IPS DF 6.9 (cell line): ENCODE data around the gene SLC2A9.

Experiments
- DNase-seq: peaks from one replicate; pipeline ENCODE4 v3.0.0-alpha.2; 2013; ENCODE audit warnings: low read depth, low spot score
- H3K27ac ChIP-seq: one replicate; pipeline ENCODE4 v1.5.1; 2013; ENCODE audit warnings: low read length, control low read depth
- H3K27me3 ChIP-seq: 2 replicates; pipeline ENCODE4 v1.6.1; 2013; ENCODE audit warnings: mild to moderate bottlenecking, low read length; ENCODE audit not compliant: control insufficient read depth, insufficient read depth
- H3K36me3 ChIP-seq: 2 replicates; pipeline ENCODE4 v1.6.1; 2013; ENCODE audit warnings: low read length; ENCODE audit not compliant: control insufficient read depth, insufficient read depth
- H3K4me1 ChIP-seq: 2 replicates; pipeline ENCODE4 v1.6.1; 2013; ENCODE audit warnings: low read length; ENCODE audit not compliant: control insufficient read depth, insufficient read depth
- H3K4me3 ChIP-seq: 2 replicates; pipeline ENCODE4 v1.5.1; 2013; ENCODE audit warnings: mild to moderate bottlenecking, low read length
- H3K9me3 ChIP-seq: 2 replicates; pipeline ENCODE4 v1.6.1; 2013; ENCODE audit warnings: low read length, inconsistent platforms; ENCODE audit not compliant: control insufficient read depth, insufficient read depth
- WGBS: extraction: QIAGEN DNeasy Blood & Tissue Kit; methylation state at CpG from one replicate; pipeline ENCODE4 v1.1.7; 2013; ENCODE audit warnings: mixed read lengths, missing lambda C conversion rate; ENCODE audit not compliant: insufficient read length, insufficient coverage; 5-methylcytosine and 5-hydroxymethylcytosine counted together

SLC2A9 gene

DNA sequence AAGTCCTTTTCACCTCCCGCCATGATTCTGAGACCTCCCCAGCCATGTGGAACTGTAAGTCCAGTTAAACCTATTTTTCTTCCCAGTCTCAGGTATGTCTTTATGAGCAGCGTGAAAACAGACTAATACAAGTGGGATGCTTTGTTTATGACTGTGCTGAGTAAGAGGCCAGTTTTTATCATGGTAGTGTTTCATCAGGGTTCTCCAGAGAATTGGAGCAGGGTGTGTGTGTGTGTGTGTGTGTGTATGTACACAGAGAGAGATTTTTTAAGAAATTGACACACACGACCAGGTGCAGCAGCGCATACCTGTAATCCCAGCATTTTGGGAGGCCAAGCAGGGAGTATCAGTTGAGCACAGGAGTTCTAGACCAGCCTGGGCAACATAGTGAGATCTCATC lies 34.6 kb upstream of the SLC2A9 start:
- Histone ChIP-seq H3K9me3 (no peaks in the 10 kb centered on the region), H3K4me1 (no peaks in the 10 kb centered on the region), H3K36me3 (no peaks in the 10 kb centered on the region), H3K4me3 (no peak overlapping the region), H3K27me3 (no peaks in the 10 kb centered on the region), H3K27ac (no peak overlapping the region)
- no CpG with 5 or more reads among the region's 4 CpGs for whole genome bisulfite sequencing
- DNase-seq, result no peak

DNA sequence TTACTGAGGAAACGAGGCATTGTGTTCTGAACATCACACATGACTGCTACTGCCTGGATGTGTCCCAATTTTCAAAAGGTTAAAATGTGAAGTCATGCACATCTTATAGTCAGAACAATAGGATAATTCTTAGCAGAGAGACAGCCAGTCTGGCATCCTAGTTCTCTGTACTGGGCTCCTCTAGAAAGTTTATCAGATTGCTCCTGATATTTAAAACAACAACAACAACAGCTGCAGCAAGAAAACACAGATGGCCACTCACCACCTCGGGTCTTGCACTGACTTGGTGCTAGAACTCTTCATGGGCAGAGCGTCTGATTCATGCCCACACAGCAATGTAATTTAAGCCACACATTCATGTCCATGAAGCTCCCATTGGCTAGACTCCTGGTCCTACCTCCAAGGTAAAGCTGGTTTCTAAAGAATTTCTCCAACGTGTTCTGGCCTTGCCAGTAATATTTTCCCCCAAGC lies 33.3 kb upstream of the SLC2A9 start:
- Histone ChIP-seq H3K4me1 (0 out of 2 replicates have a peak, but pooled peaks cover 3% of the 10 kb centered on the region), H3K27ac (no peak overlapping the region), H3K9me3 (no peaks in the 10 kb centered on the region), H3K27me3 (no peaks in the 10 kb centered on the region), H3K36me3 (no peaks in the 10 kb centered on the region), H3K4me3 (no peak overlapping the region)
- no CpG with 5 or more reads among the region's 4 CpGs for WGBS
- DNase-seq, result no peak

DNA sequence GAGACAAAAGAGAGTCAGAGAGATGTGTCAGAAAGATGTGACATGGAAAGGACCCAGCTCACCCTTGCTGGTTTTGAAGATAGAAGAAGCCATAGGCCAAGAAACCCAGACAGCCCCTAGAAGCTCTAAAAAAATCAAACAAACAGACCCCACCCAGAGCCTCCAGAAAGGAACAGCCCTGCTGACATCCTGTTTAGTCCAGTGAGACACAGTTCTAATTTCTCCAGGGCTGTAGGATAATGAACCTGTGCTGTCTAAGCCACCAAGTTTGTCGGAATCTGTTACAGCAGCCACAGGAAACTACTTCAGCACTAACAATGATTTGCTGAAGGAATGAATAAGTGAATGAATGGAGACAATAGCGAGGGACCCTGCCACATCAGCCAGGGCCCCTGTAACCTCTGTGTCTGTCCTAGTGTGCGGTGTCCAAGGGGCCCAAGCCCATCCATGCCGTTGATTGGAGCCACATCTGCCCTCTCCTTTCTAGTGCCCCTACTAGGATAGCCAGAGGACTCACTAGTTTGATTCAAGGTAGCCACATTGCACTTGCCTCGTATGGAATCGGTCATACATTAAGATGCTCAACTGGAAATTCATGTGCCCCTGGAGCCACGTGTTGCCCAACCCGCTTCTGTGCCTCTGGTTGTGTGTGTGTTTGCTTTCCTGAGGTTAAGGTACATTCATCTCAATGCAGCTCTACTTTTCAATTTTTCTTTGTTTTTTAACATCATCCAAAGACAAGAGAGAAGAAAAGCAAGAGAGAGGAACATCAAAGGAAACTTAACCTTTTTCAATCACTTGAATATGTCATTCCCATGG lies 32.5 kb upstream of the SLC2A9 start:
- Histone ChIP-seq H3K27ac (no peak overlapping the region), H3K9me3 (no peaks in the 10 kb centered on the region), H3K27me3 (no peaks in the 10 kb centered on the region), H3K4me1 (0 out of 2 replicates have a peak, but pooled peaks cover 3% of the 10 kb centered on the region), H3K36me3 (no peaks in the 10 kb centered on the region), H3K4me3 (no peak overlapping the region)
- DNase-seq, result no peak
- WGBS, result no CpG with 5 or more reads among the region's 8 CpGs

DNA sequence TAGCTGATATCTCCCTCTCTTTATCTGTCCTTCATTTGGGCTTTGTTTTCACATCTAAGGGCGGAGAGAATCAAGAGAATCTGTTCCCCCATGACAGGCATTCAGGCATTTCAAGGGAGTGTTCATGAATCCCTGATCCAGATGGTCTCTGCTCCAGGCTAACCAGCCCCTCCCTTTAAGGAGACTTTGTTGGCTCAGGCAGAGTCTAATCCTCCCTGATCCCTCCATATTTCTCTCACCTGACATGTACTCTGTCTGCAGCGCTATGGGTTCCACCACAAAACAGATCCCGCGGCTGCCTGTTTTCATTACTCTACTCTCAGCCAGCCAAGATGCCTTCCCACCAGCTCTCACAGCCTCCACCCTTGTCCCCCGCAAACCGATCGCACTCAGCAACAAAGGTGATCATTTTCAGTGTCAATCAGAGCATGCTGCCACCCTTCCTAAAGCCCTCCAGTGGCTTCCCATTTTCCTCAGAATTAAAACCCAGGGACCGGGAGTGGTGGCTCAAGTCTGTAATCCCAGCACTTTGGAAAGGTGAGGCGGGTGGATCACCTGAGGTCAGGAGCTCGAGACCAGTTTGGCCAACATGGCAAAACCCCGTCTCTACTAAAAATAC lies 30.3 kb upstream of the SLC2A9 start:
- no peaks in the 10 kb centered on the region for H3K27me3 ChIP-seq
- WGBS, result no CpG with 5 or more reads among the region's 11 CpGs
- H3K36me3 ChIP-seq, result no peaks in the 10 kb centered on the region
- no peaks in the 10 kb centered on the region for H3K9me3 ChIP-seq
- H3K4me1 ChIP-seq, result 0 out of 2 replicates have a peak, but pooled peaks cover 3% of the 10 kb centered on the region
- H3K27ac ChIP-seq, result no peak overlapping the region
- H3K4me3 ChIP-seq, result no peak overlapping the region
- no peak for DNase-seq

DNA sequence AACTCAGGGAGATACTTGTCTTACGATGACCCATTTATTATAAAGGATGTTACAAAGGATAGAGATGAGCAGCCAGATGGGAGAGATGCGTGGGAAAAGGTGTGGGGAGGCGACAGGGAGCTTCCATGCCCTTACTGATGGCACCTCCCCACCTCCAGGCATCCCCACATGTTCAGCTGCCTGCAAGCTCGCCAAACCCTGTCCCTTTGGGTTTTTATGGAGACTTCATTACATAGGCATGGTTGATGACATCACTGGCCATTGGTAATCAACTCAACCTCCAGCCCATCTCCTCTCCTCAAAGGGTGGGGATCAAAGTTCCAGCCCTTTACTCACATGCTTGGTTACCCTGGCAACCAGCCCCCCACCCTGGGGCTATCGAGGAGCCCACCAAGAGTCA lies 29.4 kb upstream of the SLC2A9 start:
- no peak for DNase-seq
- 0 out of 2 replicates have a peak, but pooled peaks cover 3% of the 10 kb centered on the region for H3K4me1 ChIP-seq
- H3K36me3 ChIP-seq, result no peaks in the 10 kb centered on the region
- H3K4me3 ChIP-seq, result no peak overlapping the region
- H3K27ac ChIP-seq, result no peak overlapping the region
- H3K27me3 ChIP-seq, result no peaks in the 10 kb centered on the region
- no peaks in the 10 kb centered on the region for H3K9me3 ChIP-seq
- WGBS, result no CpG with 5 or more reads among the region's 5 CpGs

DNA sequence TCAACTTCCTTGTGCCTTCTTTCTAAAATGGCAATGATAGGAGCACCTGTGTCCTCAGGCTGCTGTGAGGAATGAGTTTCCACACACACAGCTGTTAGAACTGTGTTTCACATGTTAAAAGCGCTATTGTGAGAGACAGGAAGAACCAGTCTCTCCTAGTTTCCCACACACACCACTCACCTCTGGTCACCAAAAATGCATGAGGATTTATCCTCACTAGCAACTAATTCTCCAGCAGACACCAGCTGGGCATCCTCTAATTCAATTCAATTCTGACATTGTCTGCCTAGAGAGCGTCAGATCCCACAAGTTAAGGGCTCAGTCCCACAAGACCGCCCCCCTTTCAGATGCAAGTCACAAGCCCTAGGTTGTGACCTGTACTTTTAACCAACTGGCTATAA lies 29.0 kb upstream of the SLC2A9 start:
- Histone ChIP-seq H3K9me3 (no peaks in the 10 kb centered on the region), H3K27ac (no peak overlapping the region), H3K36me3 (no peaks in the 10 kb centered on the region), H3K4me1 (0 out of 2 replicates have a peak, but pooled peaks cover 3% of the 10 kb centered on the region), H3K4me3 (no peak overlapping the region), H3K27me3 (no peaks in the 10 kb centered on the region)
- no peak for DNase-seq
- WGBS, result no CpG with 5 or more reads among the region's 3 CpGs

DNA sequence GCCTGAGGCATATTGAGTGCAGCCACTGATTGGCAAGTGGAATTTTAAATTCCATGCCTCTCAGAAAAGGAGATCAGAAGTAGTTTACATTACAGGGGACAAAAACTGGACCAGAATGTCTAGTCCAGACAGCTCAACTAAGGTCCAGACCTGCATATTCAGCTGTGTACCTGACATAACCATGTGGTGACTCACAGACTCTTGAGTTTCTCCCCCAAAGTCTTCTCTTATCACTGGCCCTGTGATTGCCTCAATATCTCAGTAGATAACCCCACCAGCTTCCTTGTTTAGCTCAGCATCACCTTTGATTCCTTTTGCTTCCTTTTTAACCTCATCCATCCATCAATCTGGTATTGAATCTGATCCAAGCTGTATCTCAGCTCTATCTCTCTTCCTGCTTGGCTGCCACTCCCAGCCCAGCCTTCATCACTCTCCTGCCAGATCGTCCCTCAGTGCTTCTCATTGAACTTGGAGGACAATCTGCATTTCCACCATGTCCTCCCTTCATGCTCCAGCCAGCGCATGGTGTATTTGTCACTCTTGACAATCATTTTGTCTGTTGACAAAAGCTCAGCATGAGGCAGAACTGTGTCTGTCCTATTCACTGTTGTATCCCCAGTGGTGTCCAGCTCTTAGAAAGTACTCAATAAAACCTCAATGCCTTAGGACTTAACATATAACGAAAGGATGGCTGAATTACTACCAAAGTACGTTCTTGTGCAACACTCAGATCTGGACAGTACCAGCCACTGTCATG lies 27.8 kb upstream of the SLC2A9 start:
- DNase-seq, result no peak
- no peaks in the 10 kb centered on the region for H3K9me3 ChIP-seq
- 0 out of 2 replicates have a peak, but pooled peaks cover 3% of the 10 kb centered on the region for H3K4me1 ChIP-seq
- no peaks in the 10 kb centered on the region for H3K27me3 ChIP-seq
- no peak overlapping the region for H3K27ac ChIP-seq
- H3K36me3 ChIP-seq, result no peaks in the 10 kb centered on the region
- no peak overlapping the region for H3K4me3 ChIP-seq
- no CpG with 5 or more reads among the region's 4 CpGs for WGBS

DNA sequence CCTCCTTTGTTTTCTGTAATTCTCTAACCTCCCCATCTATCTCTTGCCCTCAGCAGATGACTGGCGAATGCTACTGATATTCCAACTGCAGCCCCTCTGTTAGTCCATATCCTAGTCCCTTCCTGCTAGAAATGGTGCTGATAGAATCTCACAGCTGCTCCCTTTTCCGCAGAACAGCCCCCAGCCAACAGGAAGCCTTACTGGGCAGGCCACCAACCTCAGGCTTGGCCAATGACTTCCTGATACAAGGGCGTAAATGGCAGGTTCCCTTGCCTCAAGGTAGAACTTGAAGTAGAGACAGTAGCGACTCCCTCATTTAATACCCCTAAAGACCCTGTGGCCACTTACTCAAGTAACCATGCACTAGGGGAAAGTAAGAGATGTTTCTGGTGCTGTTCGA lies 26.7 kb upstream of the SLC2A9 start:
- H3K9me3 ChIP-seq, result no peaks in the 10 kb centered on the region
- H3K27me3 ChIP-seq, result no peaks in the 10 kb centered on the region
- H3K36me3 ChIP-seq, result no peaks in the 10 kb centered on the region
- no peak overlapping the region for H3K4me3 ChIP-seq
- no CpG with 5 or more reads among the region's 5 CpGs for WGBS
- no peak for DNase-seq
- no peak overlapping the region for H3K27ac ChIP-seq
- 0 out of 2 replicates have a peak, but pooled peaks cover 3% of the 10 kb centered on the region for H3K4me1 ChIP-seq

DNA sequence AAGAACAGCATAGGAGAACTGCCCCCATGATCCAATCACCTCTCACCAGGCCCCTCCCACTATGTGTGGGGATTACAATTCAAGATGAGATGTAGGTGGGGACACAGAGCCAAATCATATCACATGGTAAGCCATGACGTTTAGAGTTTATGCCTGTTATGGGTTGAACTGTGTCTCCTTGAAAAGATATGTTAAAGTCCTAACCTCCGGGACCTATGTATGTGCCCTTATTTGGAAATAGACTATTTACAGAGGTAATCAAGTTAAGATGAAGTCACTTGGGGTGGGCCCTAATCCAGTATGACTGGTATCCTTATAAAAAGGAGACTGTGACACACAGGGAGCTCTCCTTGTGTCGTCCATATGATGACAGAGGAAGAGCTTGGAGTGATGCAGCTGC lies 25.2 kb upstream of the SLC2A9 start:
- Histone ChIP-seq H3K27ac (no peak overlapping the region), H3K36me3 (no peaks in the 10 kb centered on the region), H3K4me3 (no peak overlapping the region), H3K27me3 (no peaks in the 10 kb centered on the region), H3K4me1 (0 out of 2 replicates have a peak, but pooled peaks cover 3% of the 10 kb centered on the region), H3K9me3 (no peaks in the 10 kb centered on the region)
- WGBS, result no CpG with 5 or more reads among the region's 3 CpGs
- no peak for DNase-seq

DNA sequence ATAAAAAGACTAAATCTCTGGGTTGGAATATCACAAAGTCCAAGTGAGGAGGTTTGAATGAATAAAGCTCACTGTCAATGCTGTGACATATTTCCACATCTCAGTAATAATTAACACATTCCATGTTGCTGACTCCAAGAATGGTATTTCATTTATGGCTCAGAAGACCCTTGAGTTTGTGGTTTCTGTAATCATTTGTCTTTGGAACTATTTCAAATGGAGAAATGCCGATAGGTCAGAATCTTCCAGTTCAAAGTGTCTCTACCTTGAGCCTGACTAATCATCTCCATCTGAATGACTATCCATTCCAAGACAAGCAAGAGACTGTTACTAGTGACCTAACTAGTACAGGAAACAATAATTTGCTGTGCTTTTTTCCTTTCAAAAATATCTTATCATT lies 24.2 kb upstream of the SLC2A9 start:
- no peaks in the 10 kb centered on the region for H3K27me3 ChIP-seq
- H3K9me3 ChIP-seq, result no peaks in the 10 kb centered on the region
- no peak overlapping the region for H3K27ac ChIP-seq
- H3K4me3 ChIP-seq, result no peak overlapping the region
- WGBS, result no CpG with 5 or more reads among the region's 1 CpG
- no peak for DNase-seq
- no peaks in the 10 kb centered on the region for H3K36me3 ChIP-seq
- H3K4me1 ChIP-seq, result 0 out of 2 replicates have a peak, but pooled peaks cover 3% of the 10 kb centered on the region
